Right cardiac atrium (tissue), 5 donors: ENCODE measurements around the gene OR2C3. TPM values are rescaled to one million over a fixed set of nuclear protein-coding genes. Genes with fewer than 3 reads are reported as not detected.
"Not testable (repeated sequence)": the region's sequence is repeated elsewhere in the genome, so short reads cannot be mapped to it uniquely, and the experiment has no call there.

ENCODE experiments used
- ATAC-seq, 2 donors: fragments of 200-7000 bp; cut with Tn5 transposase; one replicate each; pipeline versions ENCODE4 v1.8.0 to v1.9.1; 2020; ENCODE audit warnings: moderate library complexity in 2 of 2, mild to moderate bottlenecking in 1 of 2
- DNase-seq, 3 donors: peaks; one replicate each; pipeline ENCODE4 v3.0.0-alpha.2; 2020
- H3K27ac ChIP-seq: one replicate; pipeline ENCODE4 v1.5.1; 2013; ENCODE audit warnings: mild to moderate bottlenecking, low read length, control low read depth, moderate library complexity
- H3K27me3 ChIP-seq: one replicate; pipeline ENCODE4 v1.6.1; 2013; ENCODE audit not compliant: control insufficient read depth, insufficient read depth
- H3K4me1 ChIP-seq: one replicate; pipeline ENCODE4 v1.6.1; 2013; ENCODE audit warnings: low read length; ENCODE audit not compliant: control insufficient read depth, insufficient read depth
- H3K4me3 ChIP-seq: one replicate; pipeline ENCODE4 v1.5.1; 2013; ENCODE audit warnings: low read length, control low read depth
- H3K9me3 ChIP-seq: one replicate; pipeline ENCODE4 v1.6.1; 2013; ENCODE audit warnings: low read length; ENCODE audit not compliant: control insufficient read depth
- WGBS: extraction: QIAGEN DNeasy Blood & Tissue Kit; methylation state at CpG from one replicate; pipeline ENCODE4 v1.1.7; 2013; 5-methylcytosine and 5-hydroxymethylcytosine counted together
- intact Hi-C, 4 donors: fragments of 100-400 bp; cut with DNase I; formaldehyde crosslinking; loops; one replicate each; pipeline versions ENCODE4 v1.11.0 to v1.14.0; 2022 to 2023
- polyA plus RNA-seq: library from polyadenylated mRNA; stranded (reverse); fragments of 200-250 nt; gene quantifications from one replicate; pipeline ENCODE4 v1.2.3, GENCODE V29; 2013
- total RNA-seq, 4 donors: library from RNA; stranded (reverse); fragmentation: NEBNext Ultra II Directional; extraction: Animal tissue kit (Norgen Biotek cat#: 25700); gene quantifications; one replicate each; pipeline ENCODE4 v1.2.1, GENCODE V29; 2021
- donor health status: healthy with polysubstance abuse.
- donor health status: DM: no; HTN: yes; CAD: no.
- donor health status: DM: no; HTN: no; CAD: no.
- donor health status: DM: no; HTN: yes; CAD: no; lungs with severe emphysema.
- donor health status: DM: yes; HTN: yes; CAD: no.

Gene OR2C3
- total and polyA plus RNA-seq, 5 donors, result 0.02 to 0.03 (median 0.03) TPM; not detected in 2

- ATAC-seq (no peak), DNase-seq (no peak)
- Histone ChIP-seq H3K4me1 (no peaks in the 10 kb centered on the region), H3K27ac (no peak overlapping the region), H3K9me3 (no peaks in the 10 kb centered on the region), H3K27me3 (no peaks in the 10 kb centered on the region), H3K4me3 (no peak overlapping the region)
- WGBS, result 44% methylated on average over 5 of the region's 5 CpGs
- intact Hi-C loops, result no loop called here
Measured at GRCh38 chr1:247548092-247548491, 11.9 kb upstream of the OR2C3 start.

DNA sequence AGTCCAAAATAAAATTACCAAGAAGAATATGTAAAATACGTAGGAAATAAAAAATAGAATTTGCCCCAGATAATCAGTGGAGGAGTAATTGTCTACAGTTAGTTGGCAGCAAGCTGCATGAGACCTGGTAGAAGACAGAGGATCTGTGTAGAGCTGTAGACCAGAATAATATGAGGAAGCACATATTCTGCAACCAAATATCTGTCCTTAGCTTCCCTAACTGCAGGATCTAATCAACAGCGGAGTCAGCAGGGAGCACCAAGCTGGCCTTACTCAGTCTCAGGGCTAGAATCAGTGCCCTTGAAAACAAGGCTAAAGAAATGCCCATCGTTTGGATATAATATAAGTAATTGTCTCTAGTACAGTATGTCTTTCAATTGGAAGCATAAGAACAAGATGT lies 6.6 kb upstream of the OR2C3 start:
- Histone ChIP-seq H3K27ac (no peak overlapping the region), H3K27me3 (no peaks in the 10 kb centered on the region), H3K9me3 (peaks cover 1% of the 10 kb centered on the region), H3K4me1 (no peaks in the 10 kb centered on the region), H3K4me3 (no peak overlapping the region)
- ATAC-seq (no peak), DNase-seq (no peak)
- intact Hi-C loops, result no loop called here
- 64% methylated on average over 3 of the region's 3 CpGs for WGBS

GRCh38 chr1:247540581-247540980 lies 4.3 kb upstream of the OR2C3 start:
- Histone ChIP-seq H3K4me3 (no peak overlapping the region), H3K9me3 (peaks cover 1% of the 10 kb centered on the region), H3K4me1 (no peaks in the 10 kb centered on the region), H3K27ac (no peak overlapping the region), H3K27me3 (no peaks in the 10 kb centered on the region)
- WGBS, result 28% methylated on average over 7 of the region's 7 CpGs
- DNase-seq (no peak), ATAC-seq (no peak)
- intact Hi-C loops, result no loop called here

GRCh38 chr1:247539215-247539614 lies 3.0 kb upstream of the OR2C3 start:
- no peak for ATAC-seq
- H3K27ac ChIP-seq, result no peak overlapping the region
- H3K4me1 ChIP-seq, result no peaks in the 10 kb centered on the region
- peaks cover 2% of the 10 kb centered on the region for H3K9me3 ChIP-seq
- WGBS, result 78% methylated on average over 6 of the region's 6 CpGs
- no peak for DNase-seq
- intact Hi-C loops, result no loop called here
- H3K27me3 ChIP-seq, result no peaks in the 10 kb centered on the region
- H3K4me3 ChIP-seq, result no peak overlapping the region

GRCh38 chr1:247538561-247538960 lies 2.3 kb upstream of the OR2C3 start:
- WGBS, result 79% methylated on average over 5 of the region's 5 CpGs
- no peaks in the 10 kb centered on the region for H3K27me3 ChIP-seq
- peaks cover 3% of the 10 kb centered on the region for H3K9me3 ChIP-seq
- no peak overlapping the region for H3K4me3 ChIP-seq
- ATAC-seq (no peak), DNase-seq (no peak)
- intact Hi-C loops, result no loop called here
- no peaks in the 10 kb centered on the region for H3K4me1 ChIP-seq
- H3K27ac ChIP-seq, result no peak overlapping the region

GRCh38 chr1:247535402-247535801 lies 838 bp downstream of the OR2C3 start:
- no peaks in the 10 kb centered on the region for H3K27me3 ChIP-seq
- H3K4me1 ChIP-seq, result no peaks in the 10 kb centered on the region
- ATAC-seq (no peak), DNase-seq (no peak)
- no peak overlapping the region for H3K4me3 ChIP-seq
- intact Hi-C loops, result no loop called here
- no peak overlapping the region for H3K27ac ChIP-seq
- 66% methylated on average over 3 of the region's 3 CpGs for WGBS
- H3K9me3 ChIP-seq, result peaks cover 3% of the 10 kb centered on the region

- Histone ChIP-seq H3K9me3 (peaks cover 2% of the 10 kb centered on the region), H3K27me3 (no peaks in the 10 kb centered on the region), H3K4me1 (no peaks in the 10 kb centered on the region), H3K27ac (no peak overlapping the region), H3K4me3 (no peak overlapping the region)
- ATAC-seq (no peak), DNase-seq (no peak)
- WGBS, result 89% methylated on average over 8 of the region's 8 CpGs
- intact Hi-C loops, result no loop called here
Measured at GRCh38 chr1:247531937-247532336, 4.3 kb downstream of the OR2C3 start.

DNA sequence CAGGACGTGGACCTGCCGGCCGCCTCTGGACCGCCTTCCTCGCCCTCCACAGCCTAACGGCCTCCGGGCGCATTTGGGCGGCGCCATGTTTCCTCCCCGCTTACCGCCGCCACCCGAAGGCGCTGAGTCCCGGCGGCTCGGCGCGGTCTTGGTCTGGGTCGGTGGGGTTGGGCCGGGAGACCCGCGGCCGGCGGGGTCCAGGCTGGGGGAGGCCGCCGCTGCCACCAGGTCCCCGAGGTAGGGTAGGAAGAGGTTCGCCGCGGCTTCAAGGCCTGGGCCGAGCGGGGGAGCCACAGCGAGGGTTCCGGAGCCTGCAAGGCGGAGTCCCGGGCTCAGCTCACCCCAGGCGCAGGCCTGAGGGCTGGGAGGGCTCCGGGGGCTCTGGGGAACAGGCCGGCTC lies 5.5 kb downstream of the OR2C3 start:
- intact Hi-C loops, result no loop called here
- no peaks in the 10 kb centered on the region for H3K4me1 ChIP-seq
- 41% methylated on average over 41 of the region's 41 CpGs for WGBS
- H3K4me3 ChIP-seq, result no peak overlapping the region
- no peaks in the 10 kb centered on the region for H3K27me3 ChIP-seq
- DNase-seq (peak in 1 of 3 donors; percentile 47), ATAC-seq (peak; percentile 36)
- peaks cover 2% of the 10 kb centered on the region for H3K9me3 ChIP-seq
- no peak overlapping the region for H3K27ac ChIP-seq

DNA sequence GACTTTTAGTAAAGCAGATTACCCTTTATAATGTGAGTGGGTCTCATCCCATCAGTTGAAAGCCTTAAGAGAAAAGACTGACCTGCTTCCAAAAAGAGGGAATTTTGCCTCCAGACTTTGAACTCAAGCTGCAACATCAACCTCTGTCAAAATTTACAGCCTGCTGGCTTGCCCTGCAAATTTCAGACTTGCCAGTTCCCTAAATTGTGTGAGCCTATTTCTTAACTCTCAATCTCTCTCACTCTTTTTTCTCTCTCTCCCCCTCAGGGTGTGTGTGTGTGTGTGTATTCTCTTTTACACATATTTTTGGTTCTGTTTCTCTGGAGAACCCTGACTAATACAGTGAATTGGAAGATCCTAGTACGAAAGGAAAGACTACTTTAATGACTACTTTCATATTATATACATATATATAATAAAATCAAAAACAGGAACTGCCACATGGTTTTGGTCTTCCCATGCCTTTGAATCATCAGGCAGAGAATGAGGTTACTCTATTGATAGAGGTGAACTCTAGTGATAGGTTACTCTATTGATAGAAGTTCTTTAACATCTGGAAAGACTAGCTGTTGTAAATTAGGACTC lies 6.4 kb downstream of the OR2C3 start:
- Histone ChIP-seq H3K27me3 (no peaks in the 10 kb centered on the region), H3K4me1 (no peaks in the 10 kb centered on the region), H3K4me3 (no peak overlapping the region), H3K27ac (no peak overlapping the region), H3K9me3 (peaks cover 2% of the 10 kb centered on the region)
- ATAC-seq (no peak), DNase-seq (no peak)
- 83% methylated on average over 1 of the region's 1 CpG for WGBS
- intact Hi-C loops, result no loop called here

- Histone ChIP-seq H3K27me3 (no peaks in the 10 kb centered on the region), H3K4me1 (no peaks in the 10 kb centered on the region), H3K9me3 (no peaks in the 10 kb centered on the region), H3K27ac (no peak overlapping the region), H3K4me3 (no peak overlapping the region)
- DNase-seq (no peak), ATAC-seq (no peak)
- 66% methylated on average over 2 of the region's 2 CpGs for WGBS
- intact Hi-C loops, result no loop called here
Measured at GRCh38 chr1:247528812-247529474, 7.3 kb downstream of the OR2C3 start.

DNA sequence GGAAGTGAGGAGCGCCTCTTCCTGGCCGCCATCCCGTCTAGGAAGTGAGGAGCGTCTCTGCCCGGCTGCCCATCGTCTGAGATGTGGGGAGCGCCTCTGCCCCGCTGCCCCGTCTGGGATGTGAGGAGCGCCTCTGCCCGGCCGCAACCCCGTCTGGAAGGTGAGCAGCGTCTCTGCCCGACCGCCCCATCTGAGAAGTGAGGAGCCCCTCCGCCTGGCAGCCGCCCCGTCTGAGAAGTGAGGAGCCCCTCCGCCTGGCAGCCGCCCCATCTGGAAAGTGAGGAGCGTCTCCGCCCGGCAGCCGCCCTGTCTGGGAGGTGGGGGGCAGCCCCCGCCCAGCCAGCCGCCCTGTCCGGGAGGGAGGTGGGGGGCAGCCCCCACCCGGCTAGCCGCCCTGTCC lies 14.4 kb downstream of the OR2C3 start:
- H3K27ac ChIP-seq, H3K4me3 ChIP-seq, intact Hi-C loops, ATAC-seq, H3K27me3 ChIP-seq, H3K4me1 ChIP-seq, H3K9me3 ChIP-seq: not testable (repeated sequence)
- peak in 1 of 3 donors; percentile 38 for DNase-seq
- 91% methylated on average over 23 of the region's 30 CpGs for WGBS

GRCh38 chr1:247518613-247518891 lies 17.7 kb downstream of the OR2C3 start:
- H3K9me3 ChIP-seq, result no peaks in the 10 kb centered on the region
- H3K27ac ChIP-seq, result no peak overlapping the region
- WGBS, result 76% methylated on average over 19 of the region's 19 CpGs
- DNase-seq (peak in 1 of 3 donors; percentile 20), ATAC-seq (no peak)
- H3K4me1 ChIP-seq, result no peaks in the 10 kb centered on the region
- H3K4me3 ChIP-seq, result no peak overlapping the region
- no peaks in the 10 kb centered on the region for H3K27me3 ChIP-seq
- intact Hi-C loops, result no loop called here
